Mammary epithelial cell (primary cell): ENCODE results near the gene MRPL47.

ENCODE experiments used
- CTCF ChIP-seq, 2 donors: IDR thresholded peaks in 1 of 2; conservative IDR thresholded peaks in 1 of 2; 2 replicates each; pipeline ENCODE4 v1.5.1; 2011 to 2012; ENCODE audit warnings: inconsistent platforms in 2 of 2, low read length in 2 of 2, mild to moderate bottlenecking in 2 of 2, control low read depth in 1 of 2, low read depth in 1 of 2; ENCODE audit not compliant: insufficient read depth in 1 of 2; ENCODE audit errors: extremely low read depth in 1 of 2
- EZH2 ChIP-seq: IDR thresholded peaks from 2 replicates; pipeline ENCODE4 v1.6.1; 2012; ENCODE audit warnings: low read length, inconsistent platforms, borderline replicate concordance

GRCh38 chr3:179651687-179652446 lies 47.4 kb upstream of the MRPL47 start:
- TF ChIP-seq EZH2, result no peak
- TF ChIP-seq CTCF (conservative IDR thresholded peaks at IDR 0.05 in 1 of 2, IDR thresholded peaks at IDR 0.05 in 1 of 2; ENCODE audit: extremely low read depth in 1 of 2, insufficient read depth in 1 of 2, low read depth in 1 of 2, low read length in 2 of 2), result no peak
